ENCODE measurements around the gene CMIP.

The CMIP gene

GRCh38 chr16:81496742-81497141 lies 52.1 kb downstream of the CMIP start:
- no peak for DNase-seq

- no peak for DNase-seq
These were observed 53.1 kb downstream of the CMIP start for GRCh38 chr16:81497690-81498089.

GRCh38 chr16:81498351-81498750 lies 53.7 kb downstream of the CMIP start:
- DNase-seq = no peak

GRCh38 chr16:81499576-81500380 lies 55.2 kb downstream of the CMIP start:
- DNase-seq = no peak

DNA sequence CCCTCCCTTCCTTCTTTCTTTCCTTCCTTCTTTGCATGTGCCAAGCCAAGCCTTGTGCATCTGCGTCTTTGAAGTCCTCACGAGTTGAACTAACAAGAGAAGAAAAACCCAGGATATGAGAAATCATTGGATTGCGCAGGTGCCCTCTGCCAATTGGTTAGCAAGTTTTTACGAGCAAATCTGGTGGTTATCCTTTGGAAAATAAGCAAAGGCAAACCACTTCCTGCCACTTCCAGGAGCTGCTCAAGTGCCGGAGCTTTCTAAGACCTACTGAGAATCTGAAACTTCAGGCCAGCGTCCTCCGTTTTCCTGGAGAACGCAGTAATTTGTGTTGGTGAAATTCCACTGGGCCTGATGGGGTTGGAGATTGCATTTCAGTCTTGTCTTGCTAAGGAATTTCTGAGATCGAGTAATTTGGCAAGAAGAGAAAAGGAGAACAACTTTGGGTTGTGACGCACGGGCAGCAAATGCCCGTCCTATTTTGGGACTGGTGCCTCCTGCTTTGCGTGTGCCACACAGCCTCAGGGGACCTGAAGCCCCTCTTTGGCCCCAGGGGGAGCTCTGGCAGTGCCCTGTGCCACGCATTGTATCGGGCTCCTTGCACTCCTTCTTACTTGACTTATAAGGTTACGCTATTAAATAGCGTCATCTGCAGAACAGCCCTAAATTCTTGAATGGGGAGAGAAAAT lies 56.4 kb downstream of the CMIP start:
- no peak for DNase-seq

- no peak for DNase-seq
These were observed 57.9 kb downstream of the CMIP start for GRCh38 chr16:81502396-81503070.

GRCh38 chr16:81505011-81505661 lies 60.5 kb downstream of the CMIP start:
- DNase-seq = no peak

- no peak for DNase-seq
These were observed 64.8 kb downstream of the CMIP start for GRCh38 chr16:81509404-81509803.

DNA sequence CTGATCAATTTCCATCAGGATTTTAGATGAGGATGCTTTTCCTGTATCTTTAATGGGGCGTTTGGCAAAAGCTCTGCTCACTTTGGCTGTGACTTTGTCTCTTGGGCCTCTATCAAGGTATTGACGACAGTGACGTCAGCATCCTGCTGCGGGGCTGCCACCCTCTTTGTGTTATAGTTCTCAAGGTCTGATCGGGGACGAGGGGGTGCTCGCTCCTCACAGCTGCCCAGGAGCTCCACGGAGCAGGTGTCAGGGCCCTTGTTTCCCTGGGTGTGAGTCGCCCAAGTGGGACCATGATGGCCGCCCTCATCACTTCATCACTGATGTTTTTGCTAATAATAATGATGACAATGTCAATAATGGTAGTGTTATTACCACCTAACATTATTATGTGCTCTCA lies 65.4 kb downstream of the CMIP start:
- no peak for DNase-seq

DNA sequence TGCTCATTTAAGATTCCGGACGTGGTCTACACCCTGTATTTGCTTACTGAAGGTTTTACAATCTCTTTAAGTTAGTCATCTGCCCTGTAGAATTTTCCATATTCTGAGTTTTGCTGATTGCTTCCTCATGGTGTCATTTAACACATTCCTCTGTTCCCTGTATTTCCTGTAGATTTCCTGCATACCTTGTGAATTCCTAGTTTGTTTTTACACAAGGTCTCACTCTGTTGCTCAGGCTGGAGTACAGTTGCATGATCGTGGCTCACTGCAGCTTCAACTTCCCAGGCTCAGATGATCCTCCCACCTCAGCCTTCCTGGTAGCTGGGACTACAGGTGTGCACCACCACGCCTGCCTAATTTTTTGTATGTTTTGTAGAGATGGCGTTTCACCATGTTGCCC lies 66.8 kb downstream of the CMIP start:
- DNase-seq = no peak

DNA sequence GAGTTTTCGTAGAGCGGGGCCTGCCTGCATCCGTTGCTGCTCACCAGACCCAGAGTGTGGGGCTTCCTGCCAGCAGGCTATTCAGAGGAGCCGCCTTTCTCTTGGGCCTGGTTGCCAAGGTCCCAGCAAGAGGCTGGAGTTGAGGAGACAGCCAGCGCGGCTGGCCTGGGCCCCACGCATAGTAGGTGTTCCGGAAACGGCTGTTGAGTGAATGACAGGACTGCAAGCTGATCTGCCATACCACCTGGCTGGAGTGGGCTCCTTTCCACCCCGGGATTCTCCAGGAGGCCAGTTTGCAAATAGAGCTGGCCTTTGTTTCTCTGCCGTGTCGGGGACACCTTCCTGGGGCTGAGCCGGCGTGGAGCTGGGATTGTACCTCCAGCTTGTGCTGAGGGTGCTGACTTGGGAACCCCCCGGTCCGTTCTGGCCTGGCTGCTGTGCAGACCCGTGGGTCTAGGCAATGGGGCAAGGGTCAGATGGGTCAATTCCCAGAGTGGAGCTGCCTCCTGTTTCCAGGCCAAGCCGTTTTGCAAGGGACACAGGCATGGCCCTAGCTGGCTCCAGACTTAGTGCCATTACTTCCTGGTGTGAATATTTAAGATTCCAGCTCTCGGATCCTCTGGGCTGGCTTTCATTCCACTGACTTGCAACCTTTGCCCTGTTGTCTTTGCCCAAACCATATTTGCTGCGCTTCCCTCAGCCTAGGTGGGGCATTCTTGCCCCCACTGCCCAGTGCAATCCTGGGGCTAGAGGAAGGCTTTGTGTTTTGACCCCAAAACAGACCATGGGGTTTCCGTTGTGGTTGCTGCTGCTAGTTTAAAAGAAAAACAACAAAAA lies 68.8 kb downstream of the CMIP start:
- no peak for DNase-seq

DNA sequence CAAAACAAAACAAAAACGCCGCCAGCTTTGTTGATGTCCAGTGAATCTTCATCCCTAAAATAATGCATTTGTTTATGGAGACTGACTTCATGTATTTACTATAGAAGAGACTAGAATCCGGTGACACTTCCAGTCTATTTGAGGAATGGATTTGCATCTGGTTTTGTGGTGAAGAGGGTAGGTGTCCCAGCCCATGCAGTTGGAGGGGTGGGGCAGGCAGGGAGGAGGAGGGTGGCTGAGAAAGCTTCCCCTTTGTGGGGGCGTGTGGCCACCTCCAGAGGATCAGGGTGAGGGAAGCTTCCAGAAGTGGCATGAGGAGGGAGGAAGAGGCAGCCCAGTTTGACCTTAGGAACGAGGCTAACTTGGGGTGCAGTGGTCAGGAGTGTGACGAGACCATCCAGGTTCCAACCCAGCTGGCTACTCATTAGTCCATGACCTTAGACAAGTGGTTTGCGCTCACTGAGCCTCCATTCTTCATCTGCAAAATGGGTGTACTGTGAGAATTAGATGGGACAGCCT lies 69.5 kb downstream of the CMIP start:
- DNase-seq = no peak

DNA sequence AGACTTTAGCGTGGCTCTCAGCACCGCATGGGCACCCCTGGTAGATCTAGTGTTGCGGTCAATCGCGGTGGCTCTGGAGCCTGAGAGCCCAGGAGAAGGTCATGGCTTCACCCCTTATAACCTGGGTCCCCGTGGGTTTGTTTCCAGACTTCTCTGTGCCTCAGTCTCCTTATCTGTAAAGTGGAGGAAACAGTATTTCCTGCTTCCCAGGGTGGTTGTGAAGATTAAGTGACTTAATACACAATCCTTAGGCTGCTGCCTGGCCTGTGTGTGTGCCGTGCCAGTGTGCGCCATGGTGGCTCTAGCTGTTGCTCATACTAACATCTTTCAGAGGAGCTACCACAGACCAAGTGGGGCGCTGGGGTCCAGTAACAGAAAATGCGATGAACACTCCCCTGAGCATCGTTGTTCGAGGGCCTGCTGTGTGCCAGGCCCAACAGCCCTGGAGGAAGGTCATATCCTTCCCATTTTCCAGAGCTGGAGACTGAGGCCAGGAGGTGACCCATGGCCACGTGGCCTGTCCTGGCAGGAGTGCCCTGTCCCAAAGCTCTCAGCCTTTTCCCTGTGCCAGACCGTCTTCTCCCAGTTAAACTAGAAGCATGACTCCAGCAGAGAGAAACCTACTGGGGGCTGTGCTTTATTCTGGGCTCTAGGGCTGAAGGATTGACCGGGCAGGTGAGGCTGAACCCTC lies 70.1 kb downstream of the CMIP start:
- no peak for DNase-seq

GRCh38 chr16:81515281-81515680 lies 70.7 kb downstream of the CMIP start:
- no peak for DNase-seq

DNA sequence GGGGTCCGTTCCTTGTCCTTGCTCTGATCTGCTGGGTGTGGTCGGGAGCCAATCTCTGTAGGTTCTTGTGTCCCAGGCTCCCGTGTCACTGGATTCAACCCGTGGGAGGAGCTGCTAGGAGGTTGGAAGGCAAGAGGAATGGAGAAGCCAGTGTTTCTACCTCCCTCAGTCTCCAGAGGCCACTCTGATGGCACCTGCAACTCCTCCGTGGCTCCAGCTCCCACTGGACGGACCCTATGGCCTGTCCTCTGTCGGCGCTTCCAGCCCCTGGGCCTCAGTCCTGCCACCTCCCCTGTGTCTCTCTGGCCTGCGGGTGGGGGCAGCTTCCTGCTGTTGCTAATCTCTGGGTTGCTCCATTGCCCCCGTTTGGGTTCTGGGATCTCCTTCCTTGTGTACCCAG lies 71.1 kb downstream of the CMIP start:
- DNase-seq = no peak

- DNase-seq = no peak
These were observed 72.0 kb downstream of the CMIP start for GRCh38 chr16:81516478-81517149.

GRCh38 chr16:81517150-81517499 lies 72.5 kb downstream of the CMIP start:
- DNase-seq = no peak

GRCh38 chr16:81517629-81518438 lies 73.2 kb downstream of the CMIP start:
- no peak for DNase-seq

- no peak for DNase-seq
These were observed 73.8 kb downstream of the CMIP start for GRCh38 chr16:81518439-81518757.
